Type B pancreatic cell (in vitro differentiated cells): ENCODE data around the gene MATK. TPM values are rescaled to one million over a fixed set of nuclear protein-coding genes. Genes with fewer than 3 reads are reported as not detected.
A peak's percentile ranks its signal among the peaks of the same experiment; 100 is the strongest.

Source experiments
- DNase-seq: peaks from one replicate; pipeline ENCODE4 v3.0.0; 2021; ENCODE audit warnings: mixed read lengths; ENCODE audit not compliant: unreplicated experiment; ENCODE audit errors: extremely low spot score
- H3K27ac Mint-ChIP-seq: 2 replicates; pipeline ENCODE4 v1.8.0; 2021; ENCODE audit warnings: mild to moderate bottlenecking, mixed read lengths
- H3K27me3 Mint-ChIP-seq: 2 replicates; pipeline ENCODE4 v1.8.0; 2021; ENCODE audit warnings: mixed read lengths
- H3K36me3 Mint-ChIP-seq: 2 replicates; pipeline ENCODE4 v1.8.0; 2021; ENCODE audit warnings: mixed read lengths
- H3K4me1 Mint-ChIP-seq: one replicate; pipeline ENCODE4 v1.8.0; 2021; ENCODE audit warnings: mixed read lengths; ENCODE audit not compliant: unreplicated experiment
- H3K4me3 Mint-ChIP-seq: 2 replicates; pipeline ENCODE4 v1.8.0; 2021; ENCODE audit warnings: mild to moderate bottlenecking, mixed read lengths
- H3K9me3 Mint-ChIP-seq: 2 replicates; pipeline ENCODE4 v1.8.0; 2021; ENCODE audit warnings: mixed read lengths
- CTCF ChIP-seq: fragments of 200-600 bp; sonication (generic); conservative IDR thresholded peaks from 2 replicates; pipeline ENCODE4 v1.5.0; 2021; ENCODE audit warnings: antibody characterized with exemption, mild to moderate bottlenecking
- total RNA-seq: library from RNA; stranded (reverse); gene quantifications from 2 replicates; pipeline ENCODE4 v1.2.1, GENCODE V29; 2021; ENCODE audit warnings: low replicate concordance

MATK gene
- total RNA-seq, 1 donor from 2014 or later: 1.6 TPM

DNA sequence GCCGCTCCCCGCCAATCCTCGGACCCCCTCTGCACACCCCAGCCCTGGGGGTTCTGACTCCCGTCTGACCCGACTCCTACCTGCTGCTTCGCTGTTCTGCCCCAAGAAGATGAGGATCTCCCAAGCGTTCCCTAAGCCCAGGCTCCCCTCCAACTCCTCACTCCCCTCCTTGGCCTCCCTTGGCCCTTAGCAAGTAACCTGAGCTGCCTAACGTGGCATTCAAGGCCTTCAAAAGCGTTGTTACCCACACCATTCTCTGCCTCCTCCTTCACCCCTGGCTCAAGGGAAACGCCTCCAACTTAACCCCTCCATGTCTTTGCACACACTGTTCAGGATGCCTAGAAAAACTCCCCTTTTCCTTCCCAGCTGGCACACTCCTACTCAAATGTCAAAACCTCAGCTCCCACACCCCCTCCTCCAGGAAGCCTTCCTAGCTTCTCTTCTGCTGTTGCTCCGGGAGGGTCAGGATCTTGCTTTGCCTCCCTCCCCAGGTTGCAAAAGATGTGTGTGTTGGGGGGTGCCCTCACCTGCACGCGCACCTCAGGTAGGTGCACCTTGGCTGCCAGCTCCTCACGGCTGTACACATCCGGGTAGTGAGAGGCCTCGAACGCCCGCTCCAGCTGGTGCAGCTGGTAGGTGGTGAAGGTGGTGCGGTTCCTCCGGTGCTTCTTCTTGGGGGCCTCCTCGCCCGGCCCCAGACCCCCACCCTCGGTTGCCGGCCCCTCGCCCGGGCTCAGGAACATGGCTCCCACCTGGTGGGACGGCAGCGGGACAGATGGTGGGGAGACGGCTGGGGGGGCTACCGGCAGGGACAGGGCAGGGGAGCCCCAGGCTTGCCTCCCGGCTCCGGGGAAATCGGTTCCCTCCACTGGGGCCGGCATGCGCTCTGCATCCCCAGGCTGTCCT, 14.9 kb downstream of the MATK start:
- TF ChIP-seq CTCF: no peak
- peak overlapping the region; percentile 47 for H3K27ac Mint-ChIP-seq
- no peak overlapping the region for H3K4me3 Mint-ChIP-seq
- peaks cover 3% of the 10 kb centered on the region for H3K27me3 Mint-ChIP-seq
- no peaks in the 10 kb centered on the region for H3K36me3 Mint-ChIP-seq
- no peak for DNase-seq
- no peaks in the 10 kb centered on the region for H3K4me1 Mint-ChIP-seq
- H3K9me3 Mint-ChIP-seq: no peaks in the 10 kb centered on the region

DNA sequence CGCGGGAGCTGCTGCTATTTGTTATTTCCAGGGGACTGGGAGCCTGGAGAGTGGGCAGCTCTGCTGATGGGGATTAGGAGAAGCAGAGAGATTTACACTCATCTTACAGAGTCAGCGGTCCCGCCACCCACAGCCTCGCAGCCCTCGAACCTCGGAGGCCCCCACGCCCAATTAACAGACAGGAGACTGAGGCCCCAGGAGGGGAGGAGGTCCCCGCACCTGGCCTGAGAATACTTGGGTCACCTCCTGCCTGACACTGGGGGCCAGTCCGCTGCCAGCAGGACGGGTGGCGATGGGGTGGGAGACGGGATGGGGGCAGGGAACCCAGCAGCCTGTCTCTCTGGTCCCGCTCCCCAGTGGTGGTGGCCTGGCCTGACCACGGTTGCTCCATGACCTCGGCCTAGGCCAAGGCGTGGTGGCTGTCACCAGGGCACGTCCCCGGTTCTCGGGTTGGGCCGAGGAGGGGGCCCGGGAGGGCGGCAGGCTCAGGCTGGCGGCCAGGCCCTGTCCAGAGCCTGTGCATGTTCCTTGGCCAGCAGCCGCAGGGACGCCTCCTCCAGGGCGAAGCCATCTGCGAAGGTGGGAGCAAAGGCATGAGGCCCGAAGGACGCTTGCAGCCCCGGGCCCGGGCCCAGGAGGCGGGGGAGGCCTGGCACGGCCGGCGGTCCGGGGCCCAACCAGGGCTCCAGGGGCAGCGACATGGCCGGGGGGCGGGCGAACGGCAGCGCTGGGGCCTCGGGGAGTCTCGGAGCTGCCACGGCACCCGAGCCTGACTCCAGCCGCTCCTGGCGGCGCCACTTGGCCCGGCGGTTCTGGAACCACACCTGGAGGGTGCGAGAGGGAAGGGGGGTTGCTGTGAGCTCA, 15.8 kb downstream of the MATK start:
- Mint-ChIP-seq H3K27ac (no peak overlapping the region), H3K27me3 (peaks cover 3% of the 10 kb centered on the region)

GRCh38 chr19:3769494-3769893, 16.7 kb downstream of the MATK start:
- no peak overlapping the region for H3K27ac Mint-ChIP-seq
- H3K27me3 Mint-ChIP-seq: peaks cover 3% of the 10 kb centered on the region
- DNase-seq: no peak
- no peaks in the 10 kb centered on the region for H3K9me3 Mint-ChIP-seq
- H3K4me3 Mint-ChIP-seq: no peak overlapping the region
- no peaks in the 10 kb centered on the region for H3K36me3 Mint-ChIP-seq
- TF ChIP-seq CTCF: no peak
- no peaks in the 10 kb centered on the region for H3K4me1 Mint-ChIP-seq

More for the DNA sequence above, 15.8 kb downstream of the MATK start:
- H3K36me3 Mint-ChIP-seq: no peaks in the 10 kb centered on the region
- no peaks in the 10 kb centered on the region for H3K9me3 Mint-ChIP-seq
- H3K4me3 Mint-ChIP-seq: no peak overlapping the region
- no peaks in the 10 kb centered on the region for H3K4me1 Mint-ChIP-seq
- TF ChIP-seq CTCF: no peak
- DNase-seq: no peak

GRCh38 chr19:3768748-3769099, 17.5 kb downstream of the MATK start:
- Mint-ChIP-seq H3K4me1 (no peaks in the 10 kb centered on the region), H3K27me3 (peaks cover under 1% of the 10 kb centered on the region), H3K4me3 (no peak overlapping the region), H3K36me3 (no peaks in the 10 kb centered on the region), H3K9me3 (no peaks in the 10 kb centered on the region), H3K27ac (no peak overlapping the region)
- no peak for DNase-seq
- no peak for TF ChIP-seq CTCF

GRCh38 chr19:3768015-3768747, 18.0 kb downstream of the MATK start:
- Mint-ChIP-seq H3K9me3 (no peaks in the 10 kb centered on the region), H3K4me3 (no peak overlapping the region), H3K27me3 (no peaks in the 10 kb centered on the region), H3K27ac (no peak overlapping the region), H3K36me3 (no peaks in the 10 kb centered on the region), H3K4me1 (peaks cover 2% of the 10 kb centered on the region)
- TF ChIP-seq CTCF: no peak
- DNase-seq: no peak
